ENCODE data around the gene MBD5.

DNA sequence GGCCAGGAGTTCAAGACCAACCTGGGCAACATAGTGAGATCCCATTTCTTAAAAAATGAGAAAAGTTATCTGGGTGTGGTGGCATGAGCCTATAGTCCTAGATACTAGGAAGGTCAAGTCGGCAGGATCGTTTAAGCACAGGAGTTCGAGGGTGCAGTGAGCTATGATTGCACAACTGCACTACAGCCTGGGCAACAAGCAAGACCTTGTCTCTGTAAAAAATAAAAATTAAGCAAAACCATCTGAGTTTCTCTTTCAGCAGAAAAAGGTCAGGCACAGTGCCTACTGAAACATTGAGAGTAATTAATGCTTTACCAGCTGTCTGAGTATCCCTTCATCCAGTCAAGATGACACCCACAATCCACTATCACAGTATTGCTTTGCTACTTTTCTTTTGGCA lies 258.3 kb downstream of the MBD5 start:
- no peak for TF ChIP-seq GATA3 (IDR thresholded peaks at IDR 0.05; ENCODE audit: low read depth, low read length)
- no peak for TF ChIP-seq GATA2 (IDR thresholded peaks at IDR 0.05; ENCODE audit: low read depth, low read length)

Data from SH-SY5Y (cell line).